Endothelial cell of umbilical vein (primary cell): Measurements from ENCODE around the gene HRH3. TPM values are rescaled to one million over a fixed set of nuclear protein-coding genes. Genes with fewer than 3 reads are reported as not detected.
A peak's percentile ranks its signal among the peaks of the same experiment; 100 is the strongest.

Experiments used
- BruUV-seq: library from RNA; stranded (reverse); fragments of 400-500 nt; replicated peaks from 2 replicates; lab custom pipeline; 2021; lab: Mats Ljungman, UMichigan
- CTCF ChIA-PET: fragments of 300-600, 350-600 bp; sonication (Branson Sonifier 250); formaldehyde crosslinking; loops from one replicate; lab custom pipeline; 2021; ENCODE audit warnings: antibody characterized with exemption, inconsistent platforms; lab: Charles Lee
- POLR2A ChIA-PET: fragments of 300-600, 350-600 bp; sonication (Branson Sonifier 250); formaldehyde crosslinking; loops from one replicate; lab custom pipeline; 2021; ENCODE audit warnings: antibody characterized with exemption, inconsistent platforms; lab: Charles Lee
- DNase-seq: peaks from one replicate; pipeline ENCODE4 v3.0.0-alpha.2; 2011; ENCODE audit warnings: low read depth, low spot score
- FAIRE-seq: peaks from 2 replicates; lab custom pipeline; 2011; peaks lifted over from hg19 to GRCh38; lab: Jason Lieb, UNC
- H2AFZ ChIP-seq: 2 replicates; pipeline ENCODE4 v1.6.0; 2012; ENCODE audit warnings: low read depth, low read length, control low read depth, inconsistent platforms
- H3K27ac ChIP-seq: 2 replicates; pipeline ENCODE4 v1.5.1; 2011; ENCODE audit warnings: low read depth, mild to moderate bottlenecking, control low read depth, low read length, moderate library complexity; ENCODE audit not compliant: insufficient read depth
- H3K27me3 ChIP-seq, 2 experiments: 2 replicates each; pipeline versions ENCODE4 v1.6.0 to v1.6.1; 2011; ENCODE audit warnings: low read length in 2 of 2, mixed read lengths in 1 of 2; ENCODE audit not compliant: control insufficient read depth in 2 of 2, insufficient read depth in 2 of 2
- H3K36me3 ChIP-seq, 2 experiments: 2 replicates in 1 of 2; 3 replicates in 1 of 2; pipeline ENCODE4 v1.5.1; 2011; ENCODE audit warnings: low read length in 2 of 2, mild to moderate bottlenecking in 1 of 2, moderate library complexity in 1 of 2; ENCODE audit not compliant: control insufficient read depth in 2 of 2, insufficient read depth in 2 of 2; ENCODE audit errors: extremely low read depth in 1 of 2
- H3K4me1 ChIP-seq: 3 replicates; pipeline ENCODE4 v1.5.1; 2011; ENCODE audit warnings: mild to moderate bottlenecking, low read length; ENCODE audit not compliant: control insufficient read depth, insufficient read depth; ENCODE audit errors: extremely low read depth
- H3K4me2 ChIP-seq: 2 replicates; pipeline ENCODE4 v1.6.1; 2011; ENCODE audit warnings: low read length, control low read depth, mixed read lengths; ENCODE audit not compliant: insufficient read depth
- H3K4me3 ChIP-seq, 3 experiments: fragments of 200-600 bp in 1 of 3; sonication (generic), shearing (Covaris generic) in 1 of 3; replicated peaks in 1 of 3; 2 replicates each; pipeline ENCODE4 v1.5.1; 2011 to 2016; ENCODE audit warnings: control low read depth in 3 of 3, low read length in 3 of 3, mild to moderate bottlenecking in 2 of 3, inconsistent platforms in 1 of 3, low read depth in 1 of 3, moderate library complexity in 1 of 3; ENCODE audit not compliant: insufficient read depth in 1 of 3
- H3K79me2 ChIP-seq: 2 replicates; pipeline ENCODE4 v1.6.0; 2012; ENCODE audit warnings: low read length, inconsistent platforms; ENCODE audit not compliant: control insufficient read depth, insufficient read depth
- H3K9ac ChIP-seq: replicated peaks from 2 replicates; pipeline ENCODE3; 2011; ENCODE audit warnings: low read length, control low read depth; ENCODE audit not compliant: insufficient read depth; ENCODE audit errors: extremely low read depth
- H3K9me1 ChIP-seq: replicated peaks from 3 replicates; pipeline ENCODE4 v1.6.0; 2011; ENCODE audit warnings: mild to moderate bottlenecking, low read length; ENCODE audit not compliant: control insufficient read depth, insufficient read depth; ENCODE audit errors: extremely low read depth
- H3K9me3 ChIP-seq: replicated peaks from 2 replicates; pipeline ENCODE4 v1.5.1; 2012; ENCODE audit warnings: low read length, inconsistent platforms; ENCODE audit not compliant: control insufficient read depth, insufficient read depth
- H4K20me1 ChIP-seq: replicated peaks from 2 replicates; pipeline ENCODE3; 2011; ENCODE audit warnings: mild to moderate bottlenecking, low read length; ENCODE audit not compliant: control insufficient read depth, insufficient read depth; ENCODE audit errors: extremely low read depth
- CTCF ChIP-seq, 2 donors: IDR thresholded peaks; 1 replicate in 1 of 2; 2 replicates in 1 of 2; pipeline ENCODE4 v1.5.1; 2011; ENCODE audit warnings: low read length in 2 of 2, mild to moderate bottlenecking in 2 of 2, moderate library complexity in 2 of 2, control low read depth in 1 of 2, inconsistent platforms in 1 of 2, low read depth in 1 of 2; ENCODE audit not compliant: insufficient read depth in 1 of 2; ENCODE audit errors: extremely low read depth in 1 of 2
- EZH2 ChIP-seq: IDR thresholded peaks from 2 replicates; pipeline ENCODE4 v1.6.1; 2012; ENCODE audit warnings: borderline replicate concordance, low read depth, mild to moderate bottlenecking, moderate library complexity, low read length, inconsistent platforms; ENCODE audit not compliant: severe bottlenecking
- FOS ChIP-seq: IDR thresholded peaks from 2 replicates; pipeline ENCODE4 v1.6.1; 2011; ENCODE audit warnings: mild to moderate bottlenecking, low read length, moderate library complexity, borderline replicate concordance; ENCODE audit not compliant: insufficient read depth
- GATA2 ChIP-seq: IDR thresholded peaks from 2 replicates; pipeline ENCODE4 v1.7.0; 2011; ENCODE audit warnings: low read depth, mild to moderate bottlenecking, moderate library complexity, mixed read lengths, low read length; ENCODE audit not compliant: insufficient read length, insufficient read depth
- JUN ChIP-seq: IDR thresholded peaks from 2 replicates; pipeline ENCODE4 v1.6.1; 2011; ENCODE audit warnings: borderline replicate concordance, low read depth; ENCODE audit not compliant: insufficient read length, insufficient read depth
- MAX ChIP-seq: IDR thresholded peaks from 2 replicates; pipeline ENCODE4 v1.6.1; 2011; ENCODE audit not compliant: insufficient read depth, insufficient read length
- MYC ChIP-seq: IDR thresholded peaks from one replicate; pipeline ENCODE4 v1.6.1; 2011; ENCODE audit warnings: mild to moderate bottlenecking, low read depth, low read length
- POLR2A ChIP-seq: IDR thresholded peaks from 2 replicates; pipeline ENCODE4 v1.6.1; 2012; ENCODE audit warnings: low read depth, mild to moderate bottlenecking, control low read depth, low read length
- POLR2AphosphoS5 ChIP-seq: IDR thresholded peaks from 2 replicates; pipeline ENCODE4 v1.6.1; 2012; ENCODE audit warnings: low read depth, mild to moderate bottlenecking, control low read depth, low read length, moderate library complexity; ENCODE audit not compliant: insufficient read depth
- dilution Hi-C: fragments of 300-500 bp; cut with MboI; formaldehyde crosslinking; loops from one replicate; pipeline ENCODE4 v1.15.0; 2019; ENCODE audit warnings: low sequenced_read_pairs; ENCODE audit not compliant: extremely low pct_ligation_motif_present
- intact Hi-C: fragments of 100-400 bp; cut with micrococcal nuclease; formaldehyde crosslinking; loops from one replicate; pipeline ENCODE4 v1.10.0; 2022
- polyA plus RNA-seq, 4 experiments: library from polyadenylated mRNA; depleted of rRNA in 3 of 4; stranded (reverse) in 3 of 4; unstranded in 1 of 4; fragments of >200 nt; gene quantifications; 2 replicates each; pipeline versions ENCODE4 v1.2.1 to v1.2.3, GENCODE V29; 2011 to 2012; ENCODE audit warnings: missing spikeins in 1 of 4
- total RNA-seq: library from RNA; stranded (reverse); gene quantifications from 2 replicates; pipeline ENCODE4 v1.2.3, GENCODE V29; 2021

The HRH3 gene
- total and polyA plus RNA-seq, 2 donors (not counting 3 experiments of a cell fraction or from before 2014, with no cell fraction given), result not detected

DNA sequence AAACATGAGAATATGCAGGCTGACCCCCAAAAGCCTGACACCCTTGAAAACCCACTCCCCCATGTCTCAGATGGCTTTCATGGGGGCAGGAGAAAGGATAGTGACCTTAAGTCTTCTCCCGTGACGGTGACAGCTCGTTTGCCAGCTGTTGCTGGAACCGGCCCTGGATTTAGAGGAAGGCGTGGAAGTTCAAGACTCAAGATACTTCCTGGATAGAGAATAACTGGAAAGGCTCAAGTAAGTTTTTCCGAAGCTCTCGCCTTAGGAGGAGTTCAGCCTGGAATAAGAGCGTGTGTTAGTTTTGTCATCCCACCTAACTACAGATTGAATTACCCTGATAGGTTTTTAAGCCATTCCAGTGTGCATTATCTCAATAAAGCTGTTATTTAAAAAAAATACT lies 48.8 kb downstream of the HRH3 start:
- no peaks in the 10 kb centered on the region for H3K9me3 ChIP-seq
- CTCF ChIA-PET, result interaction anchor here (0.5 kb wide), 1 partner anchor 145 kb away, joined by 3 read pairs; no protein-coding TSS in a partner anchor
- H3K79me2 ChIP-seq, result no peaks in the 10 kb centered on the region
- H3K4me3 ChIP-seq, result no peak overlapping the region
- no peak overlapping the region for H3K9ac ChIP-seq
- dilution Hi-C loops, result no loop called here
- BruUV-seq, result no TSS peak
- H3K9me1 ChIP-seq, result no peaks in the 10 kb centered on the region
- DNase-seq (peak; percentile 71), FAIRE-seq (peak; percentile 74)
- H3K27me3 ChIP-seq, result no peaks in the 10 kb centered on the region
- no peak overlapping the region for H3K4me2 ChIP-seq
- no peak for TF ChIP-seq POLR2AphosphoS5
- no peak for TF ChIP-seq FOS
- TF ChIP-seq EZH2, result no peak
- no peak for TF ChIP-seq POLR2A
- TF ChIP-seq MAX, result no peak
- TF ChIP-seq CTCF (IDR thresholded peaks at IDR 0.05; ENCODE audit: extremely low read depth in 1 of 2, insufficient read depth in 1 of 2, low read depth in 1 of 2, low read length in 2 of 2), result no peak
- TF ChIP-seq MYC, result no peak
- no peak for TF ChIP-seq JUN
- TF ChIP-seq GATA2, result no peak
- intact Hi-C loops, result no loop called here
- H3K4me1 ChIP-seq, result no peaks in the 10 kb centered on the region
- H3K36me3 ChIP-seq, result peaks cover 4 to 23% of the 10 kb centered on the region in 2 experiments
- POLR2A ChIA-PET, result no interaction called here
- H3K27ac ChIP-seq, result no peak overlapping the region
- no peaks in the 10 kb centered on the region for H4K20me1 ChIP-seq
- H2AFZ ChIP-seq, result no peak overlapping the region
